Prostate gland (tissue), 2 donors: ENCODE results near the gene RPUSD1. TPM values are rescaled to one million over a fixed set of nuclear protein-coding genes. Genes with fewer than 3 reads are reported as not detected.

Experiments used
- DNase-seq: peaks from one replicate; pipeline ENCODE4 v3.0.0-alpha.2; 2019; ENCODE audit warnings: low spot score
- H3K27ac ChIP-seq, 2 donors: fragments of 200-600 bp; sonication (generic); 2 replicates each; pipeline ENCODE4 v1.5.1; 2017 to 2019
- H3K27me3 ChIP-seq: fragments of 200-600 bp; sonication (generic); replicated peaks from 2 replicates; pipeline ENCODE4 v1.5.1; 2019; ENCODE audit not compliant: insufficient read depth
- H3K36me3 ChIP-seq, 2 donors: fragments of 200-600 bp; sonication (generic); 1 replicate in 1 of 2; 2 replicates in 1 of 2; pipeline versions ENCODE4 v1.5.1 to v1.8.1; 2017 to 2019
- H3K4me1 ChIP-seq: fragments of 200-600 bp; sonication (generic); replicated peaks from 2 replicates; pipeline ENCODE4 v1.5.1; 2019
- H3K4me3 ChIP-seq, 2 donors: fragments of 200-600 bp; sonication (generic); 2 replicates each; pipeline ENCODE4 v1.5.1; 2017 to 2019
- H3K9me3 ChIP-seq: fragments of 200-600 bp; sonication (generic); 2 replicates; pipeline ENCODE4 v1.5.1; 2017
- POLR2A ChIP-seq: fragments of 450-650 bp; IDR thresholded peaks from one replicate; pipeline ENCODE4 v1.6.1; 2016; ENCODE audit warnings: antibody characterized with exemption, mild to moderate bottlenecking
- POLR2AphosphoS5 ChIP-seq: sonication (generic); formaldehyde crosslinking; IDR thresholded peaks from one replicate; pipeline ENCODE4 v1.6.1; 2017; ENCODE audit warnings: antibody characterized with exemption
- whole genome bisulfite sequencing: methylation state at CpG from one replicate; pipeline ENCODE4 v1.1.5; 2018; 5-methylcytosine and 5-hydroxymethylcytosine counted together
- intact Hi-C: fragments of 100-400 bp; cut with DNase I; formaldehyde crosslinking; loops from one replicate; pipeline ENCODE4 v1.14.2; 2022
- total RNA-seq, 2 donors: library from RNA; depleted of rRNA; stranded (reverse); fragments of >200 nt; gene quantifications; one replicate each; pipeline ENCODE4 v1.1.0, GENCODE V29; 2016
- TF ChIP-seq, protein P1 (sequence below), 4 experiments: fragments of 200-600 bp in 2 of 4; fragments of 450-650 bp in 2 of 4; sonication (generic) in 2 of 4; IDR thresholded peaks; 1 replicate in 3 of 4; 2 replicates in 1 of 4; pipeline ENCODE4 v1.5.1; 2016 to 2019; ENCODE audit warnings: antibody characterized with exemption in 4 of 4, mild to moderate bottlenecking in 2 of 4, moderate library complexity in 2 of 4

Gene RPUSD1
- total RNA-seq, 2 donors from 2014 or later, result 22.0 to 32.4 TPM

DNA sequence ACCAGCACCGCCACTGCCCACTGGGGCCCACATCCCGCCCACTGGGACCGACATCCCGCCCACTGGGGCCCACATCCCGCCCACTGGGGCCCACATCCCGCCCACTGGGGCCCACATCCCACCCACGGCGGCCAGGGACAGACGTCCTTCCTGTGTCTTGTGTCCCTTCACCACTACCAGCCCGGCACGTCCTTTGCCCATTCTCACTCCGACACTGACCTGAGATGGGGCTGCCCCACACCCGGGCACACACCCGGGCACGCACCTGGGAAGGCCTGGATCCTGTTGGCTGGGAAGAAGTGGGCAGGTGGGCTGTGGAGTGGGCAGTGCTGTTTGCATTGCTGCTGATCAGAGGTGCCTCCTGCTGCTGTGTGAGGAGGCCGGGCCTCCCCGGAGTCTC is 40.7 kb upstream of the RPUSD1 start:
- Histone ChIP-seq H3K4me3 (no peak overlapping the region), H3K27me3 (no peaks in the 10 kb centered on the region), H3K9me3 (no peaks in the 10 kb centered on the region), H3K36me3 (no peaks in the 10 kb centered on the region), H3K4me1 (no peaks in the 10 kb centered on the region), H3K27ac (no peak overlapping the region)
- WGBS, result 90% methylated on average over 17 of the region's 17 CpGs
- DNase-seq, result no peak
- TF ChIP-seq POLR2A (no peak), POLR2AphosphoS5 (no peak)
- TF ChIP-seq, protein P1, sequence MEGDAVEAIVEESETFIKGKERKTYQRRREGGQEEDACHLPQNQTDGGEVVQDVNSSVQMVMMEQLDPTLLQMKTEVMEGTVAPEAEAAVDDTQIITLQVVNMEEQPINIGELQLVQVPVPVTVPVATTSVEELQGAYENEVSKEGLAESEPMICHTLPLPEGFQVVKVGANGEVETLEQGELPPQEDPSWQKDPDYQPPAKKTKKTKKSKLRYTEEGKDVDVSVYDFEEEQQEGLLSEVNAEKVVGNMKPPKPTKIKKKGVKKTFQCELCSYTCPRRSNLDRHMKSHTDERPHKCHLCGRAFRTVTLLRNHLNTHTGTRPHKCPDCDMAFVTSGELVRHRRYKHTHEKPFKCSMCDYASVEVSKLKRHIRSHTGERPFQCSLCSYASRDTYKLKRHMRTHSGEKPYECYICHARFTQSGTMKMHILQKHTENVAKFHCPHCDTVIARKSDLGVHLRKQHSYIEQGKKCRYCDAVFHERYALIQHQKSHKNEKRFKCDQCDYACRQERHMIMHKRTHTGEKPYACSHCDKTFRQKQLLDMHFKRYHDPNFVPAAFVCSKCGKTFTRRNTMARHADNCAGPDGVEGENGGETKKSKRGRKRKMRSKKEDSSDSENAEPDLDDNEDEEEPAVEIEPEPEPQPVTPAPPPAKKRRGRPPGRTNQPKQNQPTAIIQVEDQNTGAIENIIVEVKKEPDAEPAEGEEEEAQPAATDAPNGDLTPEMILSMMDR (IDR thresholded peaks at IDR 0.05), result no peak
- intact Hi-C loops, result no loop called here

DNA sequence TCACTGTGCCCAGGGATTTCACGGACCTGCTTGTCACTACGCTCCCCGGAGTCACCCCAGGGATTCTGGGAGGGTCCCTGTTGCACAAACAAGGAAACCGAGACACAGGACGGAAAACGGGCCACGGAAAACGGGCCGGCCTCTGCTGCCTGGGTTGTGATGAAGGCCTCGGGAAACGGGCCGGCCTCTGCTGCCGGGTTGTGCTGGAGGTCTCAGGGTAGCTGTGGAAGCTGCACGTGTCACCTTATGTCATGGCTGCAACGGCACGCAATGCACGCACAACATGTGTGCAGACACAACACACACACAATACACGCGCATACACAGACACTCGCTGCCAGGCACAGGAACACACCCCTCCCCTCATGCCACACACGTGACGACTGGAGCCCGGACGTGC is 39.3 kb upstream of the RPUSD1 start:
- Histone ChIP-seq H3K36me3 (no peaks in the 10 kb centered on the region), H3K4me1 (no peaks in the 10 kb centered on the region), H3K27ac (no peak overlapping the region), H3K27me3 (no peaks in the 10 kb centered on the region), H3K9me3 (no peaks in the 10 kb centered on the region), H3K4me3 (no peak overlapping the region)
- TF ChIP-seq POLR2AphosphoS5, result no peak
- no peak for TF ChIP-seq POLR2A
- TF ChIP-seq, protein P1 (IDR thresholded peaks at IDR 0.05), result no peak
- 87% methylated on average over 24 of the region's 24 CpGs for WGBS
- no peak for DNase-seq
- intact Hi-C loops, result no loop called here

DNA sequence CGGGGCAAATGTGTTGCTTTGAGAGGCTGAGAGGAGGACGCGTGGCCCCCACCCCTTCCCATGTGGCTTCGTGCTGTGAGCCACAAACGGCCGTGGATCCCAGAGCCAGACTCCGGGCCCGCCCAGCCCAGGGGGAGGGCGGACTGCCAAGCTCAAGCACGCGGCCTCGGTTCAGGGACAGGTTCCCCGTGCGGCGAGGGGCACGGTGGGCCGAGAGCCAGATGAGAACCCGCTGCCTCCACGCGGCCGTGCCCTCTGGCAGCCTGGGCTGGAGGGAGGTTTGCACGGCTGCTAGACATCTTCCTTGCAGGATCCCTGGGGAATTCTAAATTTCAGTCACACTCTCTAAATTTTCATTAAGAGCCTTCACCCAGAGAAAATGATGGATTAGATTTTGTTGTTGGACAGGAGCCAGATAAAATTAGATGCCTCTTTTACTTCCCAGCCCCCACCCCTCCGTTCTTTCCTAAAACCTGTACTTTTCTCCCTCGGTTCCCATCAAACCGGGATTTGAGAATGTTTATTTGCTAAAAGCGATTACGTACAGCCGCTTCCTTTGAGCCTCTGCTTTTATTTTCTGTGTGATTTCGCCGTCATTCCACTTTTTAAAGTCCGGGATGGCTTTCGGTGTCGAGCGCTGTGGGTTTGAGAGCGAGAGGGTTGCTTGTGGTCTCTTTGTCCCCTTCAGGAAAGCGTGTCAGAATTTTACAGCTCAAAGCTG is 37.3 kb upstream of the RPUSD1 start:
- Histone ChIP-seq H3K36me3 (no peaks in the 10 kb centered on the region), H3K27ac (no peak overlapping the region), H3K4me1 (no peaks in the 10 kb centered on the region), H3K4me3 (no peak overlapping the region), H3K27me3 (no peaks in the 10 kb centered on the region), H3K9me3 (no peaks in the 10 kb centered on the region)
- WGBS, result 9% methylated on average over 35 of the region's 36 CpGs
- TF ChIP-seq POLR2A (no peak), POLR2AphosphoS5 (no peak)
- TF ChIP-seq, protein P1 (IDR thresholded peaks at IDR 0.05), result no peak
- intact Hi-C loops, result no loop called here
- no peak for DNase-seq

DNA sequence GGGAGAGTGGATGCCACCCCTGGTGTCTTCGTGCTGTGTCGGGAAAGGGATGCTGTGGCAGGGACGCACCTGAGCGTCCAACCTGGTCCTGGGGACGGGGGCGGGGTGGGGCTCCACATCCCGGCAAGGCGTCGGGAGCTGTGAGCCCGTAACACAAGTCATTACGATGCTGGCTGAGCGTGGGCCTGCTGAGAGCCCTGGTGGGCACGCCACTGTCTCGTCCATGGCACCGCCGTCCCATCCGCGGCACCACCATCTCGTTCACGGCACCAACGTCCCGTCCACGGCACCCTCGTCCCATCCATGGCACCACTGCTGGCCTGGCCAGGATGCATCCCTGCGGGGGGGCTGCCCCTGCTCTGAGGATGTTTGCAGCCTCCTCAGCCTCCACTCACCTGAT is 36.4 kb upstream of the RPUSD1 start:
- Histone ChIP-seq H3K27ac (no peak overlapping the region), H3K4me3 (no peak overlapping the region), H3K27me3 (peaks cover 4% of the 10 kb centered on the region), H3K36me3 (no peaks in the 10 kb centered on the region), H3K9me3 (no peaks in the 10 kb centered on the region), H3K4me1 (no peaks in the 10 kb centered on the region)
- no peak for DNase-seq
- 94% methylated on average over 25 of the region's 25 CpGs for WGBS
- intact Hi-C loops, result no loop called here
- TF ChIP-seq POLR2A (no peak), POLR2AphosphoS5 (no peak)
- TF ChIP-seq, protein P1 (IDR thresholded peaks at IDR 0.05), result no peak

DNA sequence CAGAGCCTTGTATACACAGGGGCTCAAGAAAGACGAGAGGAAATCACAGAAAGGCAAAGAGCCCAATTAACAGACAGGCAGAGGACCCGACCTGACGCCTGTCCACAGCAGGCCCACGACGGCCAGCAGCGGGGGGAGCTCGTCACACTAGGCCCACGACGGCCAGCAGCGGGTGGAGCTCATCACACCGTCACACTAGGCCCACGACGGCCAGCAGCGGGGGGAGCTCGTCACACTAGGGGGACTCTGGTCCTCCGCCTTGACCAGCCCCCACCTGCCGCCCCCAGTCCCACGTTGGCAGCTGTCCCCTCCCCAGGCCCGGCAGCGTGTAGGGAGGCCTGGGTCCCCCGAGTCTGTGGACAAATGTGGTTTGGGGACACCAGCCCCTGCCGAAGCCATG is 36.0 kb upstream of the RPUSD1 start:
- Histone ChIP-seq H3K4me3 (no peak overlapping the region), H3K27me3 (peaks cover 7% of the 10 kb centered on the region), H3K9me3 (no peaks in the 10 kb centered on the region), H3K27ac (no peak overlapping the region), H3K36me3 (no peaks in the 10 kb centered on the region), H3K4me1 (no peaks in the 10 kb centered on the region)
- WGBS, result 86% methylated on average over 22 of the region's 22 CpGs
- intact Hi-C loops, result no loop called here
- TF ChIP-seq POLR2A, result no peak
- TF ChIP-seq POLR2AphosphoS5, result no peak
- TF ChIP-seq, protein P1 (IDR thresholded peaks at IDR 0.05), result no peak
- DNase-seq, result no peak
